ENCODE data around the gene SLC25A13.

GRCh38 chr7:96332325-96332724 lies 10.4 kb upstream of the SLC25A13 start:
- TF ChIP-seq CTCF (IDR thresholded peaks at IDR 0.05; ENCODE audit: insufficient read depth, low read length) (no peak), POLR2AphosphoS5 (IDR thresholded peaks at IDR 0.05; ENCODE audit: low read depth) (no peak), GABPA (IDR thresholded peaks at IDR 0.05; ENCODE audit: low read depth) (no peak), REST (IDR thresholded peaks at IDR 0.05; ENCODE audit: insufficient replicate concordance, low read depth) (no peak)

Data from HL-60 (cell line).